NCI-H2081 (cell line): ENCODE measurements around the gene PRXL2B.

ENCODE experiments used
- DNase-seq, 2 experiments: peaks; one replicate each; lab custom pipeline; 2025; lab: John Stamatoyannopoulos, UW

PRXL2B gene

GRCh38 chr1:2597441-2598328 lies 11.1 kb downstream of the PRXL2B start:
- DNase-seq, result no peak

DNA sequence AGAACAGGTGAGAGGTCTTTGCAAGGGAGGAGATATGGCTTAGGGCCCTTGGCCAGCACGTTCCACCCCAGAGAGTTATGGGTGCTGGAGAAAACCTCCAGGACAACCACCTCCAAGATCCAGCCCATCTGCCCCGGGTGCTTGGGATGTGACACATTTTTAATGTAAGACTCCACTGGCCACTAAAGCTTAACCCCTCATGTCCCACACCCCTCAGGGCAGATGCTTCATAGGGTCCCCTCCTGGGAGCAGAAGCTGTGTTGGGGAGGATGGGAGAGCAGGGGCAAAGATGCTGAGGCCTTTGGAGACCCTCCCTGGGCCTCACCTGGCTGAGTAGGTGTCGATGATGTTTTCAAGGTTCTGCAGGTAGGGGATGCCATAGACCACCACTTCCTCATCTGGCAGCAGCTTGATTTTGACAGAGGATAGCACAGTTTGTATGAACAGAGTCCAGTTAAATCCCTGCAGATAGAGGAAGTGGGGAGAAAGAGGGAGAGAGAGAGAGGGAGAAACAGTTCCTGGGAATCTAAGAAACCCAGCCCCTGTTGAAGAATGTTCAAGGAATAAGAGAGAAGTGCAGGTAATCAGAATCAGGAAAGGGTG lies 11.9 kb downstream of the PRXL2B start:
- no peak for DNase-seq

- DNase-seq, result no peak
These were observed 15.2 kb downstream of the PRXL2B start for GRCh38 chr1:2601721-2602303.

DNA sequence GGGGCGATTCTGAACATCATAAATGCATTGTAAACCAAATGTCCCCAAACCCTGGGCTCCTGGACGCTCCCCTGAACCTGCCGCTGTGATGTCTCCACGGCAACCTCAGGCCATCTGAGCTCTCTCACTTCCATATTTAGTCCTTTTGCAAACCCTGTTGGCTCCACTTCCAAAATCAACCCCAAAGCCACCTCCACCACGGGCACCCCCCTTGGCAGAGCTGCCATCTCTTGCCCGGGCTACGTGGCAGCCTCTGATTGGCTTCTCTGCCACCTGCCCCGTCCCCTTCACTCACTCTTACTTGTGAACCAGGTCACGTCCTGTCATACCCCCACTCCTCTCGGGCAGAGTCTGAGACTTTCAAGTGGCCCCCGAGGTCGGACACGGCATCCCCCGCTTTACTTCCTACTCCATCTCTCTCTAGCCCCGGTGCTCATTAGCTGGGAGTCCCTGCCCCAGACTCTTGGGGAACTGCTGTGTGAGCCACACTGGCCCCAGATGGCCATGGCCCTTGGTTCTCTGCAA lies 15.8 kb downstream of the PRXL2B start:
- DNase-seq, result no peak

DNA sequence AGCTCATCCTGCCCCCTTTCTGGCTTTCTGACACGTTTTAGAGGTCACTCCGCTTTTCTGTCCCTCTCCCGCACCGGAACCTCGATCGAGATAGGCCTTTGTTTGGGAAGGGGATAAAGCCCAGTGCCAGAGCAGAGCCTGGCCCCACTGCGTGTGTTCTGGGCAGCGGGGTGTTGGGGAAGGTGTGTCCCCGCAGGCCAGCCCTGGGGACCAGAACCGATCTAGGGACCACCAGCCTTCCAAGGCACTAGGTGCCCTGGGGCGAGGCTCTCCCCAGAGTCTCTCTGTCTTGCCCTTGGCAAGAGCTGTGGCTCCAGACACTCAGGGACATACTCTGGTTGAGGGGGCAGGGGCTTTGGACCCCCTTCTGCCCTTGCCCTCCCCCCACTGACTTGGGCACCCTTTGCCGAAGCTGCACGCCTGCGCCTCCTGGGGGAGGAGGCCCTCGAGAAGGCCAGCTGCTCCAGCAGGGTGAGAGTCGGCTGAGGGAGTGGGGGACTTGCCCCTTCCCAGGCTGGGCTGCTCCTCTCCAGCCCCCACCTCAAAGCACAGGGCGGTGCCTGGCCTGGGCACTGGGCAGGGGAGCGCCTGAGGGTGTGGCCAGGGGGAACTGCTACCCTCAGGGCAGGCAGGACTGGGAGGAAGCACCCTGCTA lies 16.4 kb downstream of the PRXL2B start:
- no peak for DNase-seq

DNA sequence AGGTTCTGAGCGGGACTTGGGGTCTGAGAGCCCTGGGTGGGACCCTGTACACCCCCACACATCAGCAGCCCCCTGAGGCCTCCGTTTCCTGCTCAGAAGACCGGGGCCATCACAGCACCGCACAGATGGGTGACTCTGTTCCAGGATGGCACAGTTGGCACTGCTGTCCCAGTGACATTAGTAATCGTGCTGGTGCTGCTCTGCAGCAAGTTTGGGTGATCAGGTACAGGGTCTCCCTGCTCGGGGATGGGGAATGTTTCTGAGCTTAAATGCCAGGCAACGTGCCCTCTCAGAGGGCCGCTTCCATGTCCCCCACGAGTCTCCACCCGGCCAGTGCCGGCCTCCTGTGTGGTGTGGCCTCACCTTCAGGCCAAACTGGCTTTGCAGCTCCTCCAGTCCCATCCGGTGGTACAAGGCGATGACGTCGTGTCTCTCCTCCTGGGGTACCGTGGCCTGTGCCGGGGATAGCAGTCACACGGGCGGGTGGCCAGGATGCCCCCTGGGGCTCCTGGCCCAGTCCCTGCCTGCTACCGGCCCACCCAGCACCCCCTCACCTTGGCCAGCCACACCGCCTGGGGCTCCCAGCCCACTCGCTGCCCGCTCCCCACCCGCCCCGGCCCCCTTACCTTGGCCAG lies 17.1 kb downstream of the PRXL2B start:
- DNase-seq, result no peak

GRCh38 chr1:2604156-2604843 lies 17.7 kb downstream of the PRXL2B start:
- DNase-seq, result no peak

DNA sequence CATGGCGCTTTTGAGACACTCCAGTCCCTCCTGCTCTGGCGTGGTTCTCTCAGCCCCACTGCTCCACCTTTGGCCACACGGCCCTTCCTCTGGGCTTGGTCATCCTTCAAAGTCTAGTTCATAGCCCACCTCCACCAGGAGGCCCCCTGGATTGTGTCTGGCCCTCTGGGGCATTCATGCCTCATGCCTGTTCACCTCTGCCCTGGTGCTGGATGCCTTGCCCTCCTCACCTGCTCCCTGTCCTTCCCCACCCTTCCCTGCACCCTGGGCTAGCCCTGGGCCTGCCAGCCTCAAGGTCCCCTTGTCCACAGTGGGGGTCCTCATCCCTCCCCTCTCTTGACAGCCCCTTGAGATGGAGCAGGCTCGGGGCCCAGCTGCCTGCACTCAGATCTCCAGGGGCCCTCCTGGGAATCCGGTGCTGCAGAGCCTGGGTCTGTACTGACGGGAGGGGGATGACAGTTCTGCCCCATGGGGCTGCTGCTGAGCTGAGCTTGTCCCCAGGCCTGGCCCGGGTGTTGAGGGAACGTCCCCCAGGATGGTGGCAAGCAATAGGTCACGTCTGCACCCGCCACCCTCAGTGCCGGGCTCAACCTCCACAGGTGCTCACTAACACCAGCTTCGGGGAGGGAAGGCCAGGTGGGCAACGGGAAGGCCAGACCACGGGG lies 18.4 kb downstream of the PRXL2B start:
- DNase-seq, result no peak

- no peak for DNase-seq
These were observed 19.2 kb downstream of the PRXL2B start for GRCh38 chr1:2605509-2606395.

DNA sequence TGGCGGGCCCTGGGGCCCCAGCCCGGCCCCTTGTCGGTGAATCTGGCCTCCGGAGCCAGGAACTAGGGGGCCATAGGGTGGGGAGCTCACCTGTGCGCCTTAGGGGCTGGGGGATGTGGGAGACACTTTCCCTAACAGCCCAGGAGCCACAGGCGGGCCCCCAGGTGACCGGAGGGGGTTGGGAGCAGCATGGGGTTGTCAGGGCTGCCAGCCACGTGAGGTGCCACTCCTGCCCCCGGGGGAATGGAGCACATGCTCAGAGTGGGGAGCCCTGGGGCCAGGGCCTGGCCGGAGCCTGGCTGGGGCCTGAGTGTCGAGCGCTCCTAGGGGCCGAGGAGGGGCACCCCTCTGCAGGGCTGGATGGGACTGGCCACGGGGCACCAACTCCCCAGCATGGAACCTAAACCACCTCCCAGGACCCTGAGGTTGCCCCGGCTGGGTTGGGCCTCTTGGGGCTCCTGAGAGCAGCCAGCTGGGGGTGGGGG lies 19.9 kb downstream of the PRXL2B start:
- DNase-seq, result no peak

DNA sequence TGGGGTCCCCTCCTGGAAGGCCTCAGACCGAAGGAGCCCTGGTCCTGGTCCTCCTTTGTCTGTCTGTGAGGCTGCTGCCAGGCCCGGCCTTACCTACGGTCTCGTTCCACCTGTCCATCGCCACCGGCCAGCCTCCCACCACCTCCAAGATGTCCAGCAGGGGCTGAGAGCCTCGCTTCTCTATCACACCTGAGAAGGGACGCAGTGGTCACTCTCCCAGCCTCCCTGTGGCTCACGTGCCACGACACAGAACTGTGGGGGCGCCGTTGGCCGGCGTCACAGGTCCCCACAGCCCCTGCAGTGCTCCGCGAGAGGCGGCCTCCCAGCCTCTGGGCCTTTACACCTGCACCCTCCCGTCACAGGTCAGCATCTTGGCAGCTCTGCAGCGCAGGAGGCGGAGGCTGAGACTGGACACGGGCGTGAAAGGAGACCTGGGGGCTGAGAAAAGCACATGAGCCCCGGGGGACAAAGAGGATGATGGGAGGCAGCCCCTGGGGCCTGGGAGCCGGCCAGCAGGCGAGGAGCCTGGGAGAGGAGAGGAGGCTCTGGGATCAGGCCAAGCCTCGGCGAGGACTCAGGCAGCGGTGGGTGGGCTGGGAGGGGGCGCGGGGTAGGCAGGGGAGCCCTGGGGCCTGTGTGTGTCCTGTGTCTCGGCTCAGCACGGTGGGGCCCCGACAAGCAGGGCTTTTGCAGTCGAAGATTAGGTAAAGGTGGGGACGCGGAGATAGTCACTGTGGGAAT lies 20.5 kb downstream of the PRXL2B start:
- no peak for DNase-seq

DNA sequence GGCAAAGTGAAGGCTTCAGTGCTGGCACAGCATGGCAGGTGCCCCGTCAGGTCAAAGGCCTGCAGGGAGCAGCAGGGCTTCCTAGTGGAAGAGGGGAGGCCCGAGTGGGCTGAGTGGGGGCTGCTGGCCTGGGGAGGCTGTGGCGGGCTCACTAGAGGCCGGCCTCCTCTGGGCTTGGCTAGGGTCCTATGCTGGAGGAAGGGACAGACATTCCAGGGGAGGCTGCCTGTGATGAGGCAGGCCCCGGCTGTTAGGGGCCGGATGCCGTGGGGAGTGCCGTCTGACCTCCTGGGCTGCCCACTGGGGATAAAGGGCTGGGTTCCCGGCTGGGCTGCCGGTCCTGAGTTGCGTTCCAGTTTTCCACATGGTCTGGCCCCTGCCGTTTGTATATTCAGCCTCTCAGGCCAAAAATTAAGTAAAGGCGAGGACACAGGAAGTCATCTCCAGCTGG lies 21.1 kb downstream of the PRXL2B start:
- no peak for DNase-seq

GRCh38 chr1:2609319-2610035 lies 22.9 kb downstream of the PRXL2B start:
- no peak for DNase-seq

- DNase-seq, result peak; percentile 5 to 12
These were observed 23.7 kb downstream of the PRXL2B start for GRCh38 chr1:2610036-2610959.

DNA sequence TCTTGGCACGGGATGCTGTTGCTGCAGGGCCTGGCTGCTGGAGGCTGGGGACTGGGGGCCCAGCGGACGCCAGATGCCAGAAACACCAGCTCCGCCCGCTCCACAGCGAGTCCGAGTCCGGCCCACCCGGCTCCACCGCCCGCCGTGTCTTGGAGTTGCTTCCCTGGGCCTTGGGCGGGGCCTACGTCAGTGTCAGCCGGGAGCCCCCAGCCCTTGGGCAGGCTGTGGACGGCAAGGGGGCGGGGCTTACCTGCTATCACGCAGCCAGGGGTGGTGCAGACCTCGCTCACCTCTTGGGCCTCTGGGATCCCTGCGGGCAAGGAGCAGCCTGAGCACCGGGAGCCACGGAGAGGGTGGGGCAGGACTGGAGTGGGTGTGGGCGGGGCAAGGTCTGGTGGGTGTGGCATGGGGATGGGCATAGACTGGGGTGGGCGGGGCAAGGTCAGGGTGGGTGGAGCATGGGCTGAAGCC lies 24.5 kb downstream of the PRXL2B start:
- peak in 1 of 2 experiments; percentile 31 for DNase-seq

DNA sequence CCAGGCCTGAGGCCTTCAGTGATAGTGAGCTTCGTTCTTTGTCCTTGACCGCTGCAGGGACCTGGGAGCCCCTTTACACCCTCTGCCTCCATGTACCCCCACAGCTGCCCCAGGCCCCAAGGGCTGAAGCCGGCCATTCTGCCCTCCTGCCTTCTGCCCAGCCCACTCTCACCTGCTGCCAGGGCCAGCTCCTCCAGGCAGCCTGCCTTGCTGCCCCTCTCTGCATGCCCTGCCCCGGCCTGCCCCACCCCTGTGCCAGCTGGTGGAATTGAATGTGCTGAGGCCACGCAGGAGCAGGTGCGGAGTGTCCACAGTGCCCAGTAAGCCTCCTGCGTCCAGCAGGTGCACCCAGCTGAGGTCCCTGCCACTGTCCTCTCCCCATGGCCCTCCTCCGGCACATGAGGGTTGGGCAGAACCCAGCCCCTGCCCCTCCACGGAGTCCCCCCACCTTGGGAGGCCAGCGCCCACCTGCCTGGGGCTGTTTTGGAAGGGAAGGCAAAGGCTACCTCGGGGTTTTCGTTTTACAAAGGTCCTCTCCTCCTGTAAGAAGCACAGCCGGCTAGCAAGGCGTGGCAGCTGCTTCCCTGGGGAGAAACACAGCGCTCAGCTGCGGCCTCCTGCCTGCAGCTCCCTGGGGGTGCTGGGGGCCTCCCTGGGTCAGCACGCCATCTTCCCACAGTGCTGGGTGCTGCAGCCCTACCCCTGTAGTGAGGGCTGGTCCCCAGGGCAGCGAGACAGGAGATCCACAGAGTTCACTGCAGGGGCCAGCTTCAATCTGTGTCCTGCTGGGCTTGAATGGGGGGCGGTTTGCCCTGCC lies 25.3 kb downstream of the PRXL2B start:
- no peak for DNase-seq
